Endothelial cell of umbilical vein (primary cell): ENCODE data around the gene ALG5. TPM values are rescaled to one million over a fixed set of nuclear protein-coding genes. Genes with fewer than 3 reads are reported as not detected.

ENCODE experiments used
- BruUV-seq: library from RNA; stranded (reverse); fragments of 400-500 nt; replicated peaks from 2 replicates; lab custom pipeline; 2021; lab: Mats Ljungman, UMichigan
- CTCF ChIA-PET: fragments of 300-600, 350-600 bp; sonication (Branson Sonifier 250); formaldehyde crosslinking; loops from one replicate; lab custom pipeline; 2021; ENCODE audit warnings: antibody characterized with exemption, inconsistent platforms; lab: Charles Lee
- POLR2A ChIA-PET: fragments of 300-600, 350-600 bp; sonication (Branson Sonifier 250); formaldehyde crosslinking; loops from one replicate; lab custom pipeline; 2021; ENCODE audit warnings: antibody characterized with exemption, inconsistent platforms; lab: Charles Lee
- DNase-seq: peaks from one replicate; pipeline ENCODE4 v3.0.0-alpha.2; 2011; ENCODE audit warnings: low read depth, low spot score
- FAIRE-seq: peaks from 2 replicates; lab custom pipeline; 2011; peaks lifted over from hg19 to GRCh38; lab: Jason Lieb, UNC
- H2AFZ ChIP-seq: 2 replicates; pipeline ENCODE4 v1.6.0; 2012; ENCODE audit warnings: low read depth, low read length, control low read depth, inconsistent platforms
- H3K27ac ChIP-seq: 2 replicates; pipeline ENCODE4 v1.5.1; 2011; ENCODE audit warnings: low read depth, mild to moderate bottlenecking, control low read depth, low read length, moderate library complexity; ENCODE audit not compliant: insufficient read depth
- H3K27me3 ChIP-seq, 2 experiments: 2 replicates each; pipeline versions ENCODE4 v1.6.0 to v1.6.1; 2011; ENCODE audit warnings: low read length in 2 of 2, mixed read lengths in 1 of 2; ENCODE audit not compliant: control insufficient read depth in 2 of 2, insufficient read depth in 2 of 2
- H3K36me3 ChIP-seq, 2 experiments: 2 replicates in 1 of 2; 3 replicates in 1 of 2; pipeline ENCODE4 v1.5.1; 2011; ENCODE audit warnings: low read length in 2 of 2, mild to moderate bottlenecking in 1 of 2, moderate library complexity in 1 of 2; ENCODE audit not compliant: control insufficient read depth in 2 of 2, insufficient read depth in 2 of 2; ENCODE audit errors: extremely low read depth in 1 of 2
- H3K4me1 ChIP-seq: 3 replicates; pipeline ENCODE4 v1.5.1; 2011; ENCODE audit warnings: mild to moderate bottlenecking, low read length; ENCODE audit not compliant: control insufficient read depth, insufficient read depth; ENCODE audit errors: extremely low read depth
- H3K4me2 ChIP-seq: 2 replicates; pipeline ENCODE4 v1.6.1; 2011; ENCODE audit warnings: low read length, control low read depth, mixed read lengths; ENCODE audit not compliant: insufficient read depth
- H3K4me3 ChIP-seq, 3 experiments: fragments of 200-600 bp in 1 of 3; sonication (generic), shearing (Covaris generic) in 1 of 3; replicated peaks in 1 of 3; 2 replicates each; pipeline ENCODE4 v1.5.1; 2011 to 2016; ENCODE audit warnings: control low read depth in 3 of 3, low read length in 3 of 3, mild to moderate bottlenecking in 2 of 3, inconsistent platforms in 1 of 3, low read depth in 1 of 3, moderate library complexity in 1 of 3; ENCODE audit not compliant: insufficient read depth in 1 of 3
- H3K79me2 ChIP-seq: 2 replicates; pipeline ENCODE4 v1.6.0; 2012; ENCODE audit warnings: low read length, inconsistent platforms; ENCODE audit not compliant: control insufficient read depth, insufficient read depth
- H3K9ac ChIP-seq: replicated peaks from 2 replicates; pipeline ENCODE3; 2011; ENCODE audit warnings: low read length, control low read depth; ENCODE audit not compliant: insufficient read depth; ENCODE audit errors: extremely low read depth
- H3K9me1 ChIP-seq: replicated peaks from 3 replicates; pipeline ENCODE4 v1.6.0; 2011; ENCODE audit warnings: mild to moderate bottlenecking, low read length; ENCODE audit not compliant: control insufficient read depth, insufficient read depth; ENCODE audit errors: extremely low read depth
- H3K9me3 ChIP-seq: replicated peaks from 2 replicates; pipeline ENCODE4 v1.5.1; 2012; ENCODE audit warnings: low read length, inconsistent platforms; ENCODE audit not compliant: control insufficient read depth, insufficient read depth
- H4K20me1 ChIP-seq: replicated peaks from 2 replicates; pipeline ENCODE3; 2011; ENCODE audit warnings: mild to moderate bottlenecking, low read length; ENCODE audit not compliant: control insufficient read depth, insufficient read depth; ENCODE audit errors: extremely low read depth
- CTCF ChIP-seq, 2 donors: IDR thresholded peaks; 1 replicate in 1 of 2; 2 replicates in 1 of 2; pipeline ENCODE4 v1.5.1; 2011; ENCODE audit warnings: low read length in 2 of 2, mild to moderate bottlenecking in 2 of 2, moderate library complexity in 2 of 2, control low read depth in 1 of 2, inconsistent platforms in 1 of 2, low read depth in 1 of 2; ENCODE audit not compliant: insufficient read depth in 1 of 2; ENCODE audit errors: extremely low read depth in 1 of 2
- EZH2 ChIP-seq: IDR thresholded peaks from 2 replicates; pipeline ENCODE4 v1.6.1; 2012; ENCODE audit warnings: borderline replicate concordance, low read depth, mild to moderate bottlenecking, moderate library complexity, low read length, inconsistent platforms; ENCODE audit not compliant: severe bottlenecking
- FOS ChIP-seq: IDR thresholded peaks from 2 replicates; pipeline ENCODE4 v1.6.1; 2011; ENCODE audit warnings: mild to moderate bottlenecking, low read length, moderate library complexity, borderline replicate concordance; ENCODE audit not compliant: insufficient read depth
- GATA2 ChIP-seq: IDR thresholded peaks from 2 replicates; pipeline ENCODE4 v1.7.0; 2011; ENCODE audit warnings: low read depth, mild to moderate bottlenecking, moderate library complexity, mixed read lengths, low read length; ENCODE audit not compliant: insufficient read length, insufficient read depth
- JUN ChIP-seq: IDR thresholded peaks from 2 replicates; pipeline ENCODE4 v1.6.1; 2011; ENCODE audit warnings: borderline replicate concordance, low read depth; ENCODE audit not compliant: insufficient read length, insufficient read depth
- MAX ChIP-seq: IDR thresholded peaks from 2 replicates; pipeline ENCODE4 v1.6.1; 2011; ENCODE audit not compliant: insufficient read depth, insufficient read length
- MYC ChIP-seq: IDR thresholded peaks from one replicate; pipeline ENCODE4 v1.6.1; 2011; ENCODE audit warnings: mild to moderate bottlenecking, low read depth, low read length
- POLR2A ChIP-seq: IDR thresholded peaks from 2 replicates; pipeline ENCODE4 v1.6.1; 2012; ENCODE audit warnings: low read depth, mild to moderate bottlenecking, control low read depth, low read length
- POLR2AphosphoS5 ChIP-seq: IDR thresholded peaks from 2 replicates; pipeline ENCODE4 v1.6.1; 2012; ENCODE audit warnings: low read depth, mild to moderate bottlenecking, control low read depth, low read length, moderate library complexity; ENCODE audit not compliant: insufficient read depth
- dilution Hi-C: fragments of 300-500 bp; cut with MboI; formaldehyde crosslinking; loops from one replicate; pipeline ENCODE4 v1.15.0; 2019; ENCODE audit warnings: low sequenced_read_pairs; ENCODE audit not compliant: extremely low pct_ligation_motif_present
- intact Hi-C: fragments of 100-400 bp; cut with micrococcal nuclease; formaldehyde crosslinking; loops from one replicate; pipeline ENCODE4 v1.10.0; 2022
- polyA plus RNA-seq, 4 experiments: library from polyadenylated mRNA; depleted of rRNA in 3 of 4; stranded (reverse) in 3 of 4; unstranded in 1 of 4; fragments of >200 nt; gene quantifications; 2 replicates each; pipeline versions ENCODE4 v1.2.1 to v1.2.3, GENCODE V29; 2011 to 2012; ENCODE audit warnings: missing spikeins in 1 of 4
- total RNA-seq: library from RNA; stranded (reverse); gene quantifications from 2 replicates; pipeline ENCODE4 v1.2.3, GENCODE V29; 2021

ALG5 gene
- total and polyA plus RNA-seq, 2 donors (not counting 3 experiments of a cell fraction or from before 2014, with no cell fraction given), result 24.4 to 29.3 TPM

GRCh38 chr13:36997716-36998427 lies 1.3 kb downstream of the ALG5 start:
- ChIA-PET CTCF (interaction anchor here (1.3 kb wide), 1 partner anchor 15 kb away, joined by 3 read pairs; no protein-coding TSS in a partner anchor), POLR2A (no interaction called here)
- H3K4me3 ChIP-seq, result peak overlapping the region; percentile 89 to 97 (median 94)
- peaks cover 21% of the 10 kb centered on the region for H3K4me1 ChIP-seq
- H2AFZ ChIP-seq, result no peak overlapping the region
- H3K27ac ChIP-seq, result peak overlapping the region; percentile 94
- no peaks in the 10 kb centered on the region for H3K27me3 ChIP-seq
- peak overlapping the region; percentile 98 for H3K9ac ChIP-seq
- dilution Hi-C loops (loop anchor here (25.0 kb wide), 1 partner anchor 136 kb away; no protein-coding TSS in a partner anchor), intact Hi-C loops (loop anchor here (2.0 kb wide), 1 partner anchor 77 kb away; the partner anchor contains the start of gene SMAD9)
- peak overlapping the region; percentile 66 for H3K4me2 ChIP-seq
- DNase-seq (no peak), FAIRE-seq (no peak)
- H3K9me1 ChIP-seq, result no peaks in the 10 kb centered on the region
- no peaks in the 10 kb centered on the region for H4K20me1 ChIP-seq
- peaks cover 4 to 12% of the 10 kb centered on the region in 2 experiments for H3K36me3 ChIP-seq
- H3K79me2 ChIP-seq, result peaks cover 58% of the 10 kb centered on the region
- BruUV-seq, result no TSS peak
- no peak for TF ChIP-seq EZH2
- TF ChIP-seq FOS, result no peak
- no peak for TF ChIP-seq GATA2
- no peak for TF ChIP-seq POLR2A
- no peak for TF ChIP-seq POLR2AphosphoS5
- TF ChIP-seq MYC, result no peak
- no peak for TF ChIP-seq JUN
- TF ChIP-seq CTCF (IDR thresholded peaks at IDR 0.05; ENCODE audit: extremely low read depth in 1 of 2, insufficient read depth in 1 of 2, low read depth in 1 of 2, low read length in 2 of 2), result no peak
- no peak for TF ChIP-seq MAX
- H3K9me3 ChIP-seq, result no peaks in the 10 kb centered on the region
